Heart left ventricle (tissue), 16 donors: Measurements from ENCODE around the gene EBLN2. TPM values are rescaled to one million over a fixed set of nuclear protein-coding genes. Genes with fewer than 3 reads are reported as not detected.

Experiments used
- ATAC-seq, 4 donors: fragments of 200-7000 bp; cut with Tn5 transposase; one replicate each; pipeline ENCODE4 v1.9.1; 2020 to 2022; ENCODE audit warnings: moderate library complexity in 4 of 4, mild to moderate bottlenecking in 3 of 4, moderate number of reproducible peaks in 1 of 4
- DNase-seq, 5 donors: peaks; one replicate each; pipeline ENCODE4 v3.0.0-alpha.2; 2020
- H3K27ac ChIP-seq, 12 donors: fragments of 200-600 bp; sonication (generic) in 4 of 12; one replicate each; pipeline versions ENCODE4 v1.5.0 to v1.8.0; 2016 to 2022; ENCODE audit warnings: mild to moderate bottlenecking in 2 of 12
- H3K27me3 ChIP-seq, 9 donors: fragments of 200-600 bp; sonication (generic) in 2 of 9; one replicate each; pipeline versions ENCODE4 v1.5.1 to v1.8.0; 2016 to 2022; ENCODE audit warnings: mild to moderate bottlenecking in 3 of 9
- H3K36me3 ChIP-seq, 9 donors: fragments of 200-600 bp; sonication (generic) in 2 of 9; one replicate each; pipeline versions ENCODE4 v1.5.0 to v1.8.0; 2018 to 2022; ENCODE audit warnings: mild to moderate bottlenecking in 2 of 9
- H3K4me1 ChIP-seq, 12 donors: fragments of 200-600 bp; sonication (generic) in 4 of 12; one replicate each; pipeline versions ENCODE4 v1.5.0 to v1.8.0; 2016 to 2022; ENCODE audit warnings: mild to moderate bottlenecking in 3 of 12
- H3K4me3 ChIP-seq, 12 donors: fragments of 200-600 bp; sonication (generic) in 4 of 12; one replicate each; pipeline versions ENCODE4 v1.5.0 to v1.8.0; 2017 to 2022; ENCODE audit warnings: mild to moderate bottlenecking in 9 of 12, moderate library complexity in 4 of 12
- H3K9me3 ChIP-seq, 12 donors: fragments of 200-600 bp; sonication (generic) in 4 of 12; one replicate each; pipeline versions ENCODE4 v1.5.0 to v1.8.0; 2016 to 2022; ENCODE audit warnings: mild to moderate bottlenecking in 1 of 12
- POLR2A ChIP-seq, 2 donors: fragments of 450-650 bp; IDR thresholded peaks; one replicate each; pipeline ENCODE4 v1.6.1; 2017; ENCODE audit warnings: antibody characterized with exemption in 2 of 2, mild to moderate bottlenecking in 2 of 2, moderate library complexity in 2 of 2
- WGBS, 4 donors: extraction: QIAGEN DNeasy Blood & Tissue Kit in 2 of 4; methylation state at CpG; one replicate each; pipeline versions ENCODE4 v1.1.5 to v1.1.7; 2013 to 2018; 5-methylcytosine and 5-hydroxymethylcytosine counted together
- intact Hi-C, 10 donors: fragments of 100-400 bp; cut with DNase I; formaldehyde crosslinking; loops; one replicate each; pipeline versions ENCODE4 v1.11.1 to v1.14.2; 2022
- long read RNA-seq, 3 donors: library from polyadenylated mRNA; unstranded; transcript quantifications; one replicate each; pipeline ENCODE4 v2.0.0, GENCODE V29; 2020 to 2021
- polyA plus RNA-seq, 2 donors: library from polyadenylated mRNA; stranded (reverse); fragments of 200-250 nt; gene quantifications; one replicate each; pipeline ENCODE4 v1.2.3, GENCODE V29; 2013
- total RNA-seq, 9 donors: library from RNA; depleted of rRNA in 2 of 9; stranded (reverse); fragments of >200 nt in 2 of 9; fragmentation: NEBNext Ultra II Directional in 3 of 9; extraction: Animal tissue kit (Norgen Biotek cat#: 25700) in 3 of 9; gene quantifications; one replicate each; pipeline versions ENCODE4 v1.1.0 to v1.2.4, GENCODE V29; 2016 to 2023
- TF ChIP-seq, protein P1 (sequence below), 12 donors: fragments of 200-600 bp; sonication (generic) in 4 of 12; IDR thresholded peaks; one replicate each; pipeline versions ENCODE4 v1.5.0 to v1.8.0; 2018 to 2022; ENCODE audit warnings: antibody characterized with exemption in 12 of 12, mild to moderate bottlenecking in 5 of 12
- donor health status: ischemic (EF 13 %, LVEDD 7.1; RV severe dilation, severe dysfunction).
- donor health status: healthy with polysubstance abuse.
- donor health status: DM: no; HTN: yes; CAD: no.
- donor health status: DM: no; HTN: no; CAD: no.
- donor health status: ischemic (EF 25% LVEDD 6.9; RV normal size, moderate dysfunction).
- donor health status: ischemic (EF 25% LVEDD 5.7; RV mildly dilated, moderate dysfunction).
- donor health status: healthy.
- donor health status: DM: yes; HTN: yes; CAD: no.
- donor health status: ischemic (EF 35%, LVEDD 5.7; RV mildly dilated, moderate dysfunction).
- donor health status: nonischemic (EF 11% LVEDD 7.7; RV severe dilation, severe dysfunction).
- donor health status: DM: yes; HTN: yes; CAD: no.
- donor health status: PGD.
- donor health status: ischemic (EF 29% LVEDD 5.4; RV normal size, mild dysfunction).
- donor health status: nonischemic (EF 23%, LVEDD 6.1; RV moderate dilation, normal function).

The EBLN2 gene
- total RNA-seq = 1 to 10 TPM in 5 of 9 donors, under 1 TPM in 4; 0.36 to 2.5 (median 1.1) TPM
- polyA plus RNA-seq = 1 to 10 TPM in 1 of 2 donors, under 1 TPM in 1; 0.24 to 1.4 TPM
- long read RNA-seq, donor 1 = 0 reads
- long read RNA-seq, donor 2, partial matches to known transcripts = 0 of 1 reads
- long read RNA-seq, donor 2, other reads (novel, unspliced or antisense) = 0 of 1 reads
- long read RNA-seq, donor 3 = 0 reads

DNA sequence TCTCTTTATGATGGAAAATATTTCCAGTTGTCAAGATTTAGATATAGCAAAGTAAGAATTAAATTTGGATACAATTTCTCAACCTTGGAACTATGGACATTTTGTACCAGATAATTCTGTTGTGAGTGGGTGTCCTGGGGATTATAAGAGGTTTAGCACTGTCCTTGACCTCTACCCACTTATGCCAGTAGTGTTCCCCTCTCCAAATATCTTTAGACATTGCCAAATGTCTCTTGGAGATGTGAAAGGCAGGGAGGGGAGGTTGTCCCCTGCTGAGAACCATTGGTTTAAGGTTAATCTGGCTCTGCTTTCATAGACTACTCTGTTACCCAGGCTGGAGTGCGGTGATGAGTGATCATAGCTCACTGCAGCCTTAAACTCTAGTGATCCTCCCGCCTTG is at the start of gene EBLN2:
Gene EBLN2 (plus strand): TSS at position 244 of the 400 bp plus-strand sequence. CDS start 423 bp downstream, outside the sequence.
- Histone ChIP-seq H3K4me1 (peaks cover 0 to 49% (median 7%) of the 10 kb centered on the region in 12 donors), H3K9me3 (no peaks in the 10 kb centered on the region), H3K27me3 (no peaks in the 10 kb centered on the region), H3K27ac (peak within 1 kb of the TSS in 9 of 12 donors; percentile 6 to 66 (median 40)), H3K4me3 (no peak within 1 kb of the TSS), H3K36me3 (peaks cover 0 to 68% (median 43%) of the 10 kb centered on the region in 9 donors)
- WGBS, 4 donors = 54 to 71% (median 66%) methylated on average over 2 of the region's 2 CpGs
- intact Hi-C loops = loop anchor here in 2 of 10 donors (2.0 to 5.0 kb wide), 2 partner anchors 104 to 123 kb away; no protein-coding TSS in a partner anchor
- DNase-seq (no peak), ATAC-seq (peak; percentile 80 to 96 (median 86))
- no peak for TF ChIP-seq POLR2A (IDR thresholded peaks at IDR 0.05)
- TF ChIP-seq, protein P1, sequence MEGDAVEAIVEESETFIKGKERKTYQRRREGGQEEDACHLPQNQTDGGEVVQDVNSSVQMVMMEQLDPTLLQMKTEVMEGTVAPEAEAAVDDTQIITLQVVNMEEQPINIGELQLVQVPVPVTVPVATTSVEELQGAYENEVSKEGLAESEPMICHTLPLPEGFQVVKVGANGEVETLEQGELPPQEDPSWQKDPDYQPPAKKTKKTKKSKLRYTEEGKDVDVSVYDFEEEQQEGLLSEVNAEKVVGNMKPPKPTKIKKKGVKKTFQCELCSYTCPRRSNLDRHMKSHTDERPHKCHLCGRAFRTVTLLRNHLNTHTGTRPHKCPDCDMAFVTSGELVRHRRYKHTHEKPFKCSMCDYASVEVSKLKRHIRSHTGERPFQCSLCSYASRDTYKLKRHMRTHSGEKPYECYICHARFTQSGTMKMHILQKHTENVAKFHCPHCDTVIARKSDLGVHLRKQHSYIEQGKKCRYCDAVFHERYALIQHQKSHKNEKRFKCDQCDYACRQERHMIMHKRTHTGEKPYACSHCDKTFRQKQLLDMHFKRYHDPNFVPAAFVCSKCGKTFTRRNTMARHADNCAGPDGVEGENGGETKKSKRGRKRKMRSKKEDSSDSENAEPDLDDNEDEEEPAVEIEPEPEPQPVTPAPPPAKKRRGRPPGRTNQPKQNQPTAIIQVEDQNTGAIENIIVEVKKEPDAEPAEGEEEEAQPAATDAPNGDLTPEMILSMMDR (IDR thresholded peaks at IDR 0.05) = no peak

DNA sequence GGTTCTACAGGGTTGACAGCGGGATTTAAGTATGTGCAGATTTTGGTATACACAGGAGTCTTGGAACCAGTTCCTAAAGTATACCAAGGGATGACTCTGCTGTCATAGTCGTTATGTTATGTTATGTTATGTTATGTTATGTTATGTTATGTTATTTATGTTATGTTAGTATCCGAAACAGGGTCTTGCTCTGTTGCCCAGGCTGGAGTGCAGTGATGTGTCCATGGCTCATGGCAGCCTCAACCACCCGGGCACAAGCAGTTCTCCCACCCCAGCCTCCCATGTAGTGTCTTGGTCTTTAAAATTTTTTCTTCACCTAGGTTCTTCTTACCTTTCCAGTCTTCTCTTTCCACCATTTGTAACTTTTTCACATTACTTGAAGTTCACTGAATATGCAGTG is 43.2 kb upstream of the EBLN2 start:
- ATAC-seq (no peak), DNase-seq (no peak)
- Histone ChIP-seq H3K4me1 (peaks cover 0 to 61% (median 25%) of the 10 kb centered on the region in 12 donors), H3K9me3 (no peaks in the 10 kb centered on the region), H3K4me3 (no peak overlapping the region), H3K27me3 (no peaks in the 10 kb centered on the region), H3K36me3 (peaks cover 0 to 10% (median 0%) of the 10 kb centered on the region in 9 donors), H3K27ac (no peak overlapping the region)
- 89 to 97% (median 93%) methylated on average over 4 of the region's 4 CpGs for WGBS, 4 donors
- intact Hi-C loops = no loop called here
- TF ChIP-seq, protein P1 (IDR thresholded peaks at IDR 0.05) = no peak
- no peak for TF ChIP-seq POLR2A (IDR thresholded peaks at IDR 0.05)

DNA sequence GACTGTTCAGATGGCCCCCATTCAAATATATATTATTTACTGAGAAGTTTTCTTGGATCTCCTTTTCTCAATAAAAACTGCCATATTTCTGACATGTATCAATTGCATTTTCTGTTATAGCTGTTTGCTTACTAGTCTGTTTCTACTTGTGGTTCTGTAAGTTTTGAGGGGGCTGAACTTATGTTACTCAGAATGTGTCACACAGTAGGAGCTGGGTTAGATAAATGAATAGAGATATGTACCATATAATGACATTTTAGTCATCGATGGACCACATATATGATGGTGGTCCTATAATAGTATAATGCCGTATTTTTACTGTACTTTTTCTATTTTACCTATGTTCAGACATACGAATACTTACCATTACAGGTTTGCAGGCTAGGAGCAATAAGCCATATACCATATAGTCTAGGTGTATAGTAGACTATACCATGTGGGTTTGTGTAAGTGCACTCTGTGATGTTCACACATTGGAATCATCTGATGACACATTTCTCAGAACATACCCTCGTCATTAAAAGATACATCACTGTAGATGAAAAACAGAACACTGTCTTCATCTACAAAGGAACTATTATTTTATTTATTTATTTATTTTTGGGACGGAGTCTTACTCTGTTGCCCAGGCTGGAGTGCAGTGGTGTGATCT is 42.5 kb upstream of the EBLN2 start:
- ATAC-seq (no peak), DNase-seq (no peak)
- WGBS, 4 donors = 64 to 88% (median 75%) methylated on average over 5 of the region's 5 CpGs
- H3K27me3 ChIP-seq = no peaks in the 10 kb centered on the region
- peaks cover 0 to 10% (median 0%) of the 10 kb centered on the region in 9 donors for H3K36me3 ChIP-seq
- no peak overlapping the region for H3K4me3 ChIP-seq
- no peaks in the 10 kb centered on the region for H3K9me3 ChIP-seq
- H3K27ac ChIP-seq = no peak overlapping the region
- intact Hi-C loops = no loop called here
- peaks cover 0 to 55% (median 27%) of the 10 kb centered on the region in 12 donors for H3K4me1 ChIP-seq
- TF ChIP-seq, protein P1 (IDR thresholded peaks at IDR 0.05) = no peak
- TF ChIP-seq POLR2A (IDR thresholded peaks at IDR 0.05) = no peak

DNA sequence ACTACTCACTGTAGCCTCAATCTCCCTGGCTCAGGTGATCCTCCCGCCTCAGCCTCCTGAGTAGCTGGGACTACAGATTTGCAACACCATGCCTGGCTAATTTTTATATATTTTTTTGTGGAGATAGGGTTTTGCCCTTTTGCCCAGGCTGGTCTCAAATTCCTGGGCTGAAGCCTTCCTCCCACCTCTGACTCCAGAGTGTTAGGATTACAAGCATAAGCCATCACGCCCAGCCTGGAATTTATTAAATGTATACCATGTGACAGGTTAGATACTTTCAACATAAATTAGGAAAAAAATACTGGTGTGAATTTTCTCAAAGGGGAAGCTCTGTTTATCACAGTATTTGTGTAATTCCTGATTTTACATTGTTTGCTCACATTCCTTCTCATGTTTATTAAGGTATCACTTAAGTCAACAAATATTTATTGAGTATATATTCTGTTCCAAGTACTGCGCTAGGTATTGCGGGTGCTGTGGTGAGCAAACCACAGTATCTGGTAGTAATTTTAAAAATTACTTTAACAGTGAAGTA is 40.1 kb upstream of the EBLN2 start:
- DNase-seq (no peak), ATAC-seq (no peak)
- TF ChIP-seq, protein P1 (IDR thresholded peaks at IDR 0.05) = no peak
- no peak for TF ChIP-seq POLR2A (IDR thresholded peaks at IDR 0.05)
- 50 to 71% (median 65%) methylated on average over 4 of the region's 4 CpGs for WGBS, 4 donors
- intact Hi-C loops = no loop called here
- H3K4me1 ChIP-seq = peaks cover 5 to 75% (median 43%) of the 10 kb centered on the region in 12 donors
- peaks cover 0 to 6% (median 0%) of the 10 kb centered on the region in 9 donors for H3K36me3 ChIP-seq
- no peak overlapping the region for H3K27ac ChIP-seq
- H3K27me3 ChIP-seq = no peaks in the 10 kb centered on the region
- no peak overlapping the region for H3K4me3 ChIP-seq
- no peaks in the 10 kb centered on the region for H3K9me3 ChIP-seq
